Ramos (cell line): ENCODE data around the gene SPACA9.

ENCODE experiments used
- in situ Hi-C: fragments of 300-500 bp; cut with MboI; formaldehyde crosslinking; loops from one replicate; pipeline ENCODE4 v1.14.3; 2022; ENCODE audit warnings: low sequenced_read_pairs; ENCODE audit not compliant: unreplicated experiment

Gene SPACA9

DNA sequence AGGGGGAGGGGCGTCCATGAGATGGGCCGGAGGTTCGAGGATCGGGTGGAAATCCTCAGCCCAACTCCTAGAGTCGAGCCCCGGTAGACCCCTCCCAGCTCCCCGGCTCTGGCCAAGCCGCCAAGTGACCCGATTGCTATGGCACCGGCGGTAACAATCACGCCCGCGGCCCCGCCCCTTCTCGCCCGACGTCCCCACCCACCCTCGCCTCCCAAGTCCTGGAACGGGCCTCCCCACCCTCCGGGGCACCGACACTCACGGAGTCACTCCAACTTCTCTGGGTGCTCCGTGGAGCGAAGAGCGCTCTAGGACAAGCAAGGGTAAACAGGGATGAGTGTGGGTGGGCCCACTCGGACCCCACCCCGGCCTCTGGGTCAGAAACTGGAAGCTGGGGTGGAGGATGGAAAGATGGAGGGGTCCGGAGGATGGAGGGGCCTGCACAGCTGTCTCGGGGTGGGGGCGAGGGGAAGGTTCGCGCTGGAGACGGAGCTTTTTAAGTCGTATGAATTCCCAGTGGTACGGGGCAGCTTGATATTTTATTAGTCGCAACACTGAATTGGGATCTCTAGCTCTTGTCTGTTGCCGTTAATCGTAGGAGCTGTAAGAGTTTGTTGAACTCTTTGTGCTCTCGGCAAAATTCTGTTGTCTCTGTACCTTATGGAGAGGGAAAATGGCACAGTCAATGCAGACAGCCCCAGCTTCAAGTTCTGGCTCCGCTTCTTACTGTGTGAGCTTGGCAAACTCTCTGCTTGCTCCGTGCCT, at the start of gene SPACA9:
SPACA9 (plus strand) TSS at position 204 of the 762 bp plus-strand sequence. CDS start 5,050 bp downstream, outside the sequence.
- in situ Hi-C loops, result no loop called here

DNA sequence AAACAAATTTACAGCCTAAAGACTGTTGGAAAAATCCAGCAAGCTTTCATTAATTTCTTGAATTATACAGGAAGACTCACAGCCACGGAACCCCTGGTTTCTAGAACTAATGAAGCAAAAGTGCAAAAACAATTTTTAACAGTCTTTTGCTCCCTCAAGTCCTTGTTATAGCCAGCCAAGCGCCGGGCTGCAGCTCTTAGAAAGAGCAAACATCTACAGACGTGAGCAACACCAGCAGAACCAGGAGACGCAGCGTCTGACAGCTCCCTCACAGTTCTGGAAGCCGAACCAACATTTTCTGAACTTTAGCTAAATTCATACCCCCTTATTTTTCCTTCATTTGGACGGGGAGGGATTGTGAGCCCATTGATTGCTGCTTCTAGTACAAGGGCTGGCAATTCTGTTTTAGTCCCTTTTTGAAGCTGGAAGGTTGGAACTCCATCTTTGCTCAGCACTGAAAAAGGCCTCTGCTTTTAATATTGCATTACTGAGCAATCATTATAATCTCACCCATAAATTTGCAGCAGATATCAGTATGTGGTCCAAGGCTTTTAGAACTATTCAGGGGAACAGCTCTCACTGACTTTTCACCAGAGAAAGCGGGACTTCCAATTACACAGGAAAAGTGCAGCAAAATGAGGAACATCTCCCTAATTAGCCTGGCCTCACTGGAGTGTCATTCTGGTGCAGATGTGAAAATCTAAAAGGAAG, 46.4 kb upstream of the SPACA9 start:
- in situ Hi-C loops, result no loop called here

GRCh38 chr9:132833550-132834121, 45.1 kb upstream of the SPACA9 start:
- in situ Hi-C loops, result no loop called here

GRCh38 chr9:132834343-132834742, 44.4 kb upstream of the SPACA9 start:
- in situ Hi-C loops, result no loop called here

- in situ Hi-C loops, result no loop called here
Observed at GRCh38 chr9:132837501-132838286, 41.0 kb upstream of the SPACA9 start.

GRCh38 chr9:132838291-132838690, 40.4 kb upstream of the SPACA9 start:
- in situ Hi-C loops, result no loop called here

DNA sequence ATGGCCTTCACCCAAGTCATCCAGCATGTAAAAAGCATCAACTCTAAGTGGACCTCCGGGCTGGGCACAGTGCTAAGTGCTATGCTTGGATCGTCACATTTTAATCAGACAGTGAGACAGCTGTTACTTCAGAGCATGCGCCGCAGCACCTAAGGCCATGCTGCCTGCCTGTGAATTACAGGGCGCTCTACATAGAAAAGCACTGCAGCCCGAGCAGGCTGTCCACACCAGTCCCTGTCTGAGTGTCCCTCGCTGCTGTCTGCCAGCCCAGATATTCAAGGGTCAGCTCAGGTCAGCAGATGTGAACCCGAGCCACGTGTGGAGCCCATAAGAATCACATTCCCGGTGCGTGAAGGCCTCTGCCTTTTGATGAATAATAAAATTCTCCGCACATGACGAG, 37.7 kb upstream of the SPACA9 start:
- in situ Hi-C loops, result no loop called here

DNA sequence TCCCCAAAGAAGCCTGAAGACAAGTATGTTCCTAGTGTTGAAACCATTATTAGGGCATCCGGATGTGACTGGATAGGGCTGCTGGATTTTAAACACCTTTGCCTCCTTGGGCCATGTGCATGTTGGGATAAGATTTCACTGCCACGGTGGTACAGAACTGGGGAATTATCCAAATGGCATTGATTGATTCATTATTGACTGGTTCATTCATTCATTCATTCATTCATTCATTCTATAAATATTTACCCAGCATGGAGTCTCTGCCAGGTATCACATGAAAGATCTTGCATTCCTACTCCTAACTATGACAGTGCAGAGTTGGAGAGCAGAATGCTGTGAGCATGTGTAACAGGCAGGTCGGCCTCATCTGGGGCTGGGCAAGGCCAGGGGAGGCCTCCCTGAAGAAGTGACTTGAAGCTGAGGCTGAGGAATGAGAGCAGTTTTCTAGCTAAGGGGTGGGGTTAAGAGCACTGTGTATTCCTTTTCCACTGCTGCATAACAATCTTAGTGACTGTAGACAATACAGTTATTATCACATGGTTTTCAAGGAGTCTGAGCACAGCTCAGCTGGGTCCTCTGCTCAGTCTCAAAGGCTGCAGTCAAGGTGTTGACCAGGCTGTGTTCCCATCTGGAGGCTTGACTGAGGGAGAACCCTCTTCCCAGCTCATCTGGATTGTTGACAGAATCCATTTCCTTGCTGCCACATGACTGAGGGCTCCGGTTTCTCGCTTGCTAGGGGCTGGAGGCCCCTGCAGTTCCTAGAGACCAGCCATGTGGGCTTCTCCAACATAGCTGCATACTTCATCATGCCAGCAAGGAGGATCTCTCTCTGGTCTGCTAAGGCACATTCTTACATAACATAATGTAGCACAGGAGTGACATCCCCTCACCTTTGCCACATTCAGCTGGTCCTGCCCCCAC, 36.3 kb upstream of the SPACA9 start:
- in situ Hi-C loops, result no loop called here

DNA sequence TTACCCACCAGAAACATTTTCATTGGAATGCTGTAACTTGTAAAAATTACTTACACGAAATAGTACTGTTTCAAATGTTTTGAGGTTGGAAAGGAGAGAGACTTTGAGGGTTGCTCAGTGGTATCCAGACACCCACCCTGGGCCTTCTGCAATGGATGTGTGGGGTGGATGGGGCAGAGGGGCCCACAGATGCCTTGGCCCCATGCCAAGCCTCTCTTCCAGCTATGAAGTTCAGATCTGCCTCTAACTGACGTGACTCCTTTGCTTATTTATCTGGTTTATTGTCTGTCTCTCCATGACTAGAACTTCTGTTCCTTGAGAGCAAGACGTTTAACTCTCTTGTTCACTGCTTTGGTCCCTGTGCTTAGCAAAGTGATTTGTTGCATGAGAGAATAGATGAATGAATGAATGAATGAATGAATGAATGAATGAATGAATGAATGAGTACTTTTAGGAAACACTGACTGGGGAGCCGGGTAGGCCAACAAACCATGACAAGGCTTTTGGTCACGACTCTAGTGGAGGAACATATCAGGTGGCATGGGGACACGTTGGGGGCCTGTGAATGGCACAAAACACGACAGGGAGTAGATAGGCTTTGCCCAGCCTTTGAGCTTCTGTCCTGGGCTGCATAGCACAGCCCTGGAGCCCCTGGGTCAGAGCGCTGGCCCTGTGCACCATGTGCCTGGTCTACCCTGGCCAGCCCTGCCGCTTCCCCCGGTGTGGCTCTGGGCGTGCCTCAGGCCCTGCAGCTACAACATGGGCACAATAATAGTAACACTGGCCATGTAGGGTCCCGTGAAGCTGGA, 32.4 kb upstream of the SPACA9 start:
- in situ Hi-C loops, result no loop called here

DNA sequence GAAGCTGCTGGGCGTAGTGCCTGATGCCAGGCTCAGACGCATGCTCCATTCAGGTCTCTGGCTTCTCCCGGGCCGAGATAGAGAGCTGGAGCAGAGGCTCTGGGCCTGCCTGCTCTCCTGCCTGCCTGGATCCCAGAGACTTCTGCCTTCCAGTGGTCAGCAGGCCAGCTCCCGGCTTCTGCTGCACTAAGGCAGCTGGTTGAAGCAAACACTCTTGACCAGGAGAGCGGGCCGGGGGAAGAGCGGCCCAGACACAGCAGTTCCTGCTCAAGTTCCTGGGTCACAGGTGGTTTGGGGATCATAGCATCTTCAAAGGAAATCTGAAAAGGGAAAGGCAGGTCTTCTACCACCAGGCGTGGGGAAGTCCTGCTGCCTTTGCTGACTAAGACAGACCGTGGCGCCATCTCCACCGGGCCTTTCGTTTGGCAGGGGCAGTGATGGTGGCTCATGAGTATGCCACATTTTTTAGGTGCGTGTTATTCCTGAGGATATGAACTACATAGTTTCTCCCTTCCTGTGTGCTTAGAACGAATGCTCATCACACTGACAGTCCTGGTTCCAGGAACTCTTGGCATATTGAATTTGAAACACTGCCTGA, 31.7 kb upstream of the SPACA9 start:
- in situ Hi-C loops, result no loop called here

- in situ Hi-C loops, result no loop called here
Observed at GRCh38 chr9:132849185-132849706, 29.5 kb upstream of the SPACA9 start.

- in situ Hi-C loops, result no loop called here
Observed at GRCh38 chr9:132853482-132853881, 25.2 kb upstream of the SPACA9 start.

DNA sequence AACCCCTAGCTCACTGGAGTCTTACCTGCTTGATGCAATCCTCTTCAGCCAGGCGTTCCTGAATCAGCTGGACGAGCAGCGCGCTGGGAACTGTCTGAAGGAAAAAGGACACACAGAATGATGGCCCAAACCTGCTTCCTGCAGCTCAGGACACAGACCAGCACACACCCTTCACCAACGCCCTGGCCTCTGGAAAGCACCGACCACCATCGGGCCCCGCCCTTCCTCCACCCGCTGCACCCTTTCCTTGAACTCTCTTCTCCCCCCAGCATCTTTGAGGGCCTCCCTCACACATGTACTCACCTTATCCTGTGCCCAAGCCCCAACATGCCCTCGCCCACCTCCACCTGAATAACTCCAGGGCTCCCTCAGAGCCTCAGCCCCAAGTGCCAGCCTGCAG, 23.9 kb upstream of the SPACA9 start:
- in situ Hi-C loops, result no loop called here

GRCh38 chr9:132855904-132856303, 22.8 kb upstream of the SPACA9 start:
- in situ Hi-C loops, result no loop called here

- in situ Hi-C loops, result no loop called here
Observed at GRCh38 chr9:132857031-132857430, 21.7 kb upstream of the SPACA9 start.

DNA sequence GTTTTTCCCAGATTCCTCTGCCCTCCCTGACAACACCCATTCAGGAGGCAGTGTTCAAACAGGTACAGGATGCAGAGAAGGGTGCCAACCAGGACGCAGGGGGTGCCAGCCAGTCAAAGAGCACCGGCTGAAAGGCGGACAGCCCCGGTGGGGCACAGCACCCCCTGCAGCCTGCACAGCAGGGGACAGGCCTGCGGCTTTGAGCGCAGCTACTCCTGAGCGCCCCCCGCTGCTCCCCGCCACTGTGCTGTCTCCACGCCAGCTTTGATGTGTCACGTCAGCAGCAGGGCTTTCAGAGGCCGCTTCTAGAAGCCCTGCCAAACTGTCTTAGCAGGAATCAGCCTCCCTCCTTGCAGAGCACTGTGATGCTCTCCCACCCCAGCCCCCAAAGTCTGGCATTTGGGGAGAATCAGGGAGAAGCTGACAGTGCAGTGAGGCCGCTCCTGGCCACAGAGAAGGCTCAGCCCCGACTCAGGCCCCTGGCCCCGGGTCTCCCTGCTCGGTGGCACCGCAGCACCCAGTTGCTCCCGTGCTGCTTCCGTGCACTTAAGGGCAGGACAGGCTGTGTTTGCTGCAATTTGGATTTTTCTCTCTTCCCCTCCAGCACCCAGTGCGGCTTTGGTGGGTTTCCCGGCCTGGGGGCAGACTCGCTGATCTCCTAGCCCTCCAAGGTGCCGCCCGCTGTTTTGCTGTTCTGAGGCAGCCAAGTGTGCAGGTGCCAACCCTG, 20.9 kb upstream of the SPACA9 start:
- in situ Hi-C loops, result no loop called here

- in situ Hi-C loops, result no loop called here
Observed at GRCh38 chr9:132858751-132859150, 19.9 kb upstream of the SPACA9 start.

DNA sequence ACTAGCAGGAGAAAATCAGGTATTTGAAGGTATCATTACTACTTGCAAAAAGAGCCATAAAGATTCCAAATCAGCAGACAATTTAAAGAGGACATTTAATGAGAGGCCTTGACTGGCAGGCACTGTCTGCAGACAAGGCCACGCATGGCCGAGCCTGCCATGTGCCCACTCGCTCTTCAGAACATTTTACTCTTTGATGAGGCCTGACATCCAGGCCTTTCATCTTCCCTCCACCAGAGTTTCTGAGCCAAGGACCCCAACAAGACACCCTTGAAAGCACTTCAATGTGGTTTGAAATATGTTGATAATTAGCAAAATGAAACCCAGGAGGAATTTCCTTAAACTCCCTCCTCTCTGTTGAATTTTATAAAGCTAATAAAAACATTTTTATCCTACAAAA, 17.0 kb upstream of the SPACA9 start:
- in situ Hi-C loops, result no loop called here
